Ishikawa (cell line): ENCODE data around the gene MSLN.

Source experiments
- CEBPB ChIP-seq: IDR thresholded peaks from 2 replicates; pipeline ENCODE4 v1.6.1; 2012
- CREB1 ChIP-seq: IDR thresholded peaks from 2 replicates; pipeline ENCODE4 v1.6.1; 2012; ENCODE audit warnings: low read depth
- EGR1 ChIP-seq: IDR thresholded peaks from 2 replicates; pipeline ENCODE4 v1.6.1; 2012
- EP300 ChIP-seq: IDR thresholded peaks from 2 replicates; pipeline ENCODE4 v1.6.1; 2012; ENCODE audit warnings: borderline replicate concordance
- FOXM1 ChIP-seq: IDR thresholded peaks from 2 replicates; pipeline ENCODE4 v1.6.1; 2012; ENCODE audit warnings: low read depth, borderline replicate concordance
- MAX ChIP-seq: IDR thresholded peaks from 2 replicates; pipeline ENCODE4 v1.6.1; 2012
- NFIC ChIP-seq: IDR thresholded peaks from 2 replicates; pipeline ENCODE4 v1.6.1; 2012
- RAD21 ChIP-seq: IDR thresholded peaks from 2 replicates; pipeline ENCODE4 v1.6.1; 2012; ENCODE audit warnings: low read depth
- REST ChIP-seq: IDR thresholded peaks from 2 replicates; pipeline ENCODE4 v1.6.1; 2012; ENCODE audit warnings: low read depth, mild to moderate bottlenecking
- TAF1 ChIP-seq: IDR thresholded peaks from 2 replicates; pipeline ENCODE4 v1.6.1; 2012; ENCODE audit warnings: low read depth, mild to moderate bottlenecking
- TCF12 ChIP-seq: IDR thresholded peaks from 2 replicates; pipeline ENCODE4 v1.6.1; 2012; ENCODE audit warnings: low read depth
- YY1 ChIP-seq: IDR thresholded peaks from 2 replicates; pipeline ENCODE4 v1.6.1; 2012; ENCODE audit warnings: low read depth
- ZBTB7A ChIP-seq: IDR thresholded peaks from 2 replicates; pipeline ENCODE4 v1.6.1; 2012; ENCODE audit warnings: low read depth

DNA sequence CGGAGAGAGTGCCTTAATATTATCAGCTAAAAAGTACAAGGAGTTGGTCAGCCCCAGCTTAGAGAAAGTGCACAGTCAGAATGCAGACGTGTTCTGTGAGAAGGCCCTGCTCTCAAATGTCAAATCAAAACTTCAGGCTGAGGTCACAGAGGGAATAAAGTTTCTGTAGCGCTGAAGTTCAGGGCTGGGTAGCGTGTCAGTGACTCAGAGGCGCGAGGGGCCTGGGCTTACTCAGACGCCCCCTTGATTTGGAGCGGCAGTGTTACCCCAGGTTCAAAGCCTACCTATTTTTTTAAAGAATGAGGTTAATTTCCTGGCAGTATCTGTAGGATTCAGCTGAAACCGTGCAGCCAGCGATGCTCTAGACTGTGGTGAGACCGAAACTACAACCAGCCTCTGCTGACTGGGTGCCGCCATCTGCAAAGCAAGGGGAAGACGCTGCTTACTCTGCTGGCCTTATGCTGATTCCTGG lies 24.5 kb upstream of the MSLN start:
- TF ChIP-seq EP300, result no peak
- no peak for TF ChIP-seq RAD21
- TF ChIP-seq CREB1, result no peak
- TF ChIP-seq YY1, result no peak
- TF ChIP-seq NFIC, result no peak
- TF ChIP-seq TAF1, result no peak
- TF ChIP-seq MAX, result no peak
- no peak for TF ChIP-seq REST
- TF ChIP-seq ZBTB7A, result no peak
- TF ChIP-seq CEBPB, result no peak
- TF ChIP-seq TCF12, result no peak
- no peak for TF ChIP-seq EGR1
- TF ChIP-seq FOXM1, result no peak
